Stimulated activated naive CD8-positive, alpha-beta T cell treated with anti-CD3 and anti-CD28 coated beads, Interleukin-15, Interleukin-2, amounts not matched to agents 100 ng/mL and 50 ng/mL, for 24 hours (primary cell): ENCODE data around the gene CBR4.
"Not testable (repeated sequence)": the region's sequence is repeated elsewhere in the genome, so short reads cannot be mapped to it uniquely, and the experiment has no call there.

Source experiments
- H3K27ac Mint-ChIP-seq: one replicate; pipeline ENCODE4 v1.8.0; 2021; ENCODE audit warnings: mild to moderate bottlenecking, mixed read lengths
- H3K27me3 Mint-ChIP-seq: one replicate; pipeline ENCODE4 v1.8.0; 2021; ENCODE audit warnings: mixed read lengths
- H3K36me3 Mint-ChIP-seq: one replicate; pipeline ENCODE4 v1.8.0; 2021; ENCODE audit warnings: low read depth, mixed read lengths
- H3K4me1 Mint-ChIP-seq: one replicate; pipeline ENCODE4 v1.8.0; 2021; ENCODE audit warnings: low read depth, mixed read lengths
- H3K4me3 Mint-ChIP-seq: one replicate; pipeline ENCODE4 v1.8.0; 2021; ENCODE audit warnings: mild to moderate bottlenecking, mixed read lengths
- H3K9me3 Mint-ChIP-seq: one replicate; pipeline ENCODE4 v1.8.0; 2021; ENCODE audit warnings: mixed read lengths

Gene CBR4

DNA sequence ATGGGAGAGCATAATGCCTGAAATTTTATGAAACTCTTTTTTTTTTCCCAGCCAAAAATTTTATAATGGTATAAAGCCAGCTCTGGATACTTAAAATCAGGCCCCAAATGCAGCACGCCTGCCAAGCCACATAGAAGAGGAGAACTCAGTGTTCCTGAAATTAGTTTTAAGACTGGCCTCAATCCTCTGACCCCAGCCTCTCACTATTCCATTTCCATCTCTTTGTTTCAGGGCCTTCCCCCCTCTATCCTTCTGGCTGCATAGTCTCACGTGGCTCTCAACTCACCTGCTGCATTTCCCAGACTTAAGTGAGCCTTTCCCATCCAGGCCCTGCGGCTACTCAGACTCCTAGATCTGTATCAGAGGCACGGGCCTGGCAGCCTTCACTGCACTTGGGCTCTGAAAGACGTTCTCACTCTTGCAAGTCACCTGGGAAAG, 5.2 kb upstream of the CBR4 start:
- Mint-ChIP-seq H3K36me3 (no peaks in the 10 kb centered on the region), H3K9me3 (no peaks in the 10 kb centered on the region), H3K27me3 (no peaks in the 10 kb centered on the region), H3K4me1 (peaks cover 17% of the 10 kb centered on the region), H3K27ac (no peak overlapping the region), H3K4me3 (no peak overlapping the region)

DNA sequence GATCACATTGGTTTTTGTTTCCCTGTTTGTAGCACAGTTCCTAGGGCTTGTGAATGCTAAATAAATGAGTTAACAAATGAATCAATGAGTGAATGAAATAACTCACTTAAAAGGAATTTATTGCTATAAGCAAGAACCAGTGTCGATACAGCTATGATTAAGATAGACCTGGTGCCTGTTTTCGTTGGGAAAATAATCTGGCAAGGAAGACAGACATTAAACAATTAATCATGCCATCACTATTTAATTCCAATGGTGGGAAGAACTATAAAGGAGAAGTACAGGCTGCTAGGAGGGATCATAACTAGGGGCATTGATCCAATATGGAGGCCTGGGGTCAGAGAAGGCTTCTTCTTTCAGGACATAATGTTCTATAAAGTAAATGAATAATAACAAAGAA, 4.5 kb upstream of the CBR4 start:
- no peaks in the 10 kb centered on the region for H3K27me3 Mint-ChIP-seq
- peaks cover 17% of the 10 kb centered on the region for H3K4me1 Mint-ChIP-seq
- H3K27ac Mint-ChIP-seq, result no peak overlapping the region
- no peaks in the 10 kb centered on the region for H3K9me3 Mint-ChIP-seq
- H3K4me3 Mint-ChIP-seq, result no peak overlapping the region
- H3K36me3 Mint-ChIP-seq, result no peaks in the 10 kb centered on the region

DNA sequence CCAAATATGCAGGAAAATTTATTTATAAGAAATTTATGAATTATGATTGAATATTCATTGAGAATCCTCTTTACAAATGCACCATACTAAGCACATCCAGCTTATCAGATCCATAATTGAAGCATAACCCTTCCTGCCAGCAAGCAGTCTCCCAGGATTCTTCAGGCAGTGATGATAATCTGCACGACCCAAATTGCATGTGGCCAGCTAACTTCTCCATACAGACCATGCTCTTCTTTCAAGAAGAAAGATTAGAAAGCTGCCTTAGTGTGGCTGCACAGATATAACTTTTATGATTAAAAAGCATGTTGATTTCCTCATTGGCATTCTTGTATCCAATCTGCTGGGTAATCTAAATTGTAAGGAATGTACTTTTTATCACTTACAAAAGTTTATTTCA, 3.3 kb upstream of the CBR4 start:
- peaks cover 26% of the 10 kb centered on the region for H3K4me1 Mint-ChIP-seq
- no peaks in the 10 kb centered on the region for H3K27me3 Mint-ChIP-seq
- no peaks in the 10 kb centered on the region for H3K9me3 Mint-ChIP-seq
- H3K36me3 Mint-ChIP-seq, result no peaks in the 10 kb centered on the region
- H3K27ac Mint-ChIP-seq, result no peak overlapping the region
- no peak overlapping the region for H3K4me3 Mint-ChIP-seq

DNA sequence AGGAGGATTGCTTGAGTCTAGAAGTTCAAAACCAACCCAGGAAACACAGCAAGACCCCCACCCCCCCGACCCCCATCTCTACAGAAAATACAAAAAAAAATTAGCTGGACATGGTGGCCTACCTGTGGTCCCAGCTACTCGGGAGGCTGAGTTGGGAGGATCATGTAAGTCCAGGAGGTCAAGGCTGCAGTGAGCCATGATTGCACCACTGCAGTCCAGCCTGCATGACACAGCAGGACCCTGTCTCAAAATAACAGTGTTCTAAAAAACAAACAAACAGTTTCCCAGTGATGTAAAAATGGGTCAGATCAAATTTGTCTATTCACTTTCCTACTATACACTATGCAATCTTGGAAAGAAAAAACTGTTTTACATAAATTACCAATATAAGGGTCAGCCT, 2.0 kb upstream of the CBR4 start:
- Mint-ChIP-seq H3K27me3 (no peaks in the 10 kb centered on the region), H3K4me3 (no peak overlapping the region), H3K36me3 (no peaks in the 10 kb centered on the region), H3K27ac (no peak overlapping the region), H3K4me1 (peaks cover 35% of the 10 kb centered on the region), H3K9me3 (no peaks in the 10 kb centered on the region)

DNA sequence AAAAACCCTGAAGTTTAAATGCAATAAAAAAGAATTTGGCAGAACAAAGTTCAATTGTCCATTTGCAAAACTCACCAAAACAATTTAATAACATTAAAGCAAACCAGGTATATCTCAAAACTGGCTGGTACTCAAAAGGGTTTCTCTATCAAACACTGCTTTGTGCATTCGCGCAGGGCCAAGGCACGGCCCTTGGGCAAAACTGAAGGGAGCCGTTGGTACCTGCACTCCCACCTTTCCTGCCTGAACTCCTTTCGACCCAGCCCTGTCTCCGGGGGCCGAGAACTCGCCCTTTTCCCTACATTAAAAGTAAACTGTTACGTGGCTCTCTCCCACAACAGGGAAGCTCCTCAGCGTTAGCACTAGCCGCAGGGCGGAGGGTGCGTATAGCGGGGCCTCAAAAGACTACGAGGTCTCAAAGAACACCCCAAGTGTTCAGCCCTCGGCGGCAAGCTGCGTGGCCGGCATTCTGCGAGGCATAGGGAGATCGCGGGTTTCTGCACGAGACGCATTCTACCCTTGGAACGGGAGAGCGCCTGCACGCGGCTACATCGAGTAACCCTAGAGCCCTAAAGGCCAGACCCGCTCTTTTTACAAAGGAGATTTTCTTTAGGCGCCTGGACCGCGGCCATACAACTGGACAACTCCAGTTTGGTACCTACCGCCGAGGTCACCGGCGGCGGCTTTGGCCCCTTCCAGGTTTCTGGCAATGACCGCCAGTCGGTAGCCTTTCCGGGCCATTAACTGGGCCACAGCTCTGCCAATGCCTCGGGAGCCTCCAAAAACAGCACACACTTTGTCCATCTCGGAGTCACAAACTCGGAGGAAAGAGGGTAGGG, 550 bp downstream of the CBR4 start:
- Mint-ChIP-seq H3K27me3 (no peaks in the 10 kb centered on the region), H3K9me3 (no peaks in the 10 kb centered on the region), H3K27ac (peak overlapping the region; percentile 88), H3K36me3 (peaks cover 10% of the 10 kb centered on the region), H3K4me3 (peak overlapping the region; percentile 90), H3K4me1 (peaks cover 34% of the 10 kb centered on the region)

DNA sequence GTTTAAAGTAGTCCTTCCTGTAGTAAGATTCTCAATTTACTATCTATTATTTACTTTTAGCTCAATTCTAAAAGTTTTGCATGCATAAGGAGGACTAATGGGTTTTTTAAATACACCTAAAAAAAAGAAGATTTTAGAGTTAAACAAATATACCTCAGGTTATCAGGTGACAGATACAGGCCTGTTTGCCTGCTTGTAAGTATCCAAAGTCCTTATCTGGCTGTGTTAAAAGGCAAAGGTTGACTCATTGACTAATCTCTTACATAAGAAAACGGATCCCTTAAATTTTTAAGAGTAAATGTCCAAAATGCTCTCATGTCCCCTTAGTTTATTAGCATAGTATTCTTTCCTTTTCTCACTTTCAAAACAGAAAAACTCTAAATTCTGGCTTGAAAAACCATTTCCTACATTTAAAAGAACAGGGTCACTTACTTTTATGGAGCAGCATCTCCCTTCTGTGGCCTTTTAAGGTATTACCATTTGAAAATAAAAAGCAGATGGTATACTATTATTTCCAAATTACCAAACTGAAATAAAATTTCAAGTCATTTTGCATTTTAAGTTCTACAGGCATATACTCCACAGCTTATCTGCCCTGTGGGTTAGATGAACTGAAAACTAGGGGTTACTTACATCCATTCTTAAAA, 4.5 kb downstream of the CBR4 start:
- Mint-ChIP-seq H3K36me3 (peaks cover 43% of the 10 kb centered on the region), H3K9me3 (no peaks in the 10 kb centered on the region), H3K27ac (no peak overlapping the region), H3K4me3 (no peak overlapping the region), H3K27me3 (no peaks in the 10 kb centered on the region), H3K4me1 (peaks cover 28% of the 10 kb centered on the region)

DNA sequence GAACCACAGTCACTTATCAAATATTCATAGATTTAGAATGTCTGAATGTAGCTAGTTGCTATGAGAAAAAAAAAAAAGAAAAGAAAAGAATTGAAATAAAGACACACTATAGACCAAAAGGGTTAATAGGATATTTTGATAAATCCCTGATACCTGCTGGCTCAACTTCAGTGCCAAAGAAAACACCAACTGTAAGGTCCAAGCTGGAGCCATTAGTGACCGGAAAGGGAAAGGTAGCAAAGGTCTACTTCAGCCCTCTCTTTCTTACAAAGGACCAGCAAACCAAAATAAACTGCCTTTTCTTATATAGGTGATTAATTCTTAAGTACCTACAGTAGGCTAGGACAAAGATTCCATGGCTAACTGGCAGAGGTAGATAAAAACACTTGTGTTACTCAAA, 9.7 kb downstream of the CBR4 start:
- Mint-ChIP-seq H3K4me1 (no peaks in the 10 kb centered on the region), H3K27me3 (no peaks in the 10 kb centered on the region), H3K36me3 (peaks cover 52% of the 10 kb centered on the region), H3K9me3 (no peaks in the 10 kb centered on the region), H3K4me3 (no peak overlapping the region), H3K27ac (no peak overlapping the region)

DNA sequence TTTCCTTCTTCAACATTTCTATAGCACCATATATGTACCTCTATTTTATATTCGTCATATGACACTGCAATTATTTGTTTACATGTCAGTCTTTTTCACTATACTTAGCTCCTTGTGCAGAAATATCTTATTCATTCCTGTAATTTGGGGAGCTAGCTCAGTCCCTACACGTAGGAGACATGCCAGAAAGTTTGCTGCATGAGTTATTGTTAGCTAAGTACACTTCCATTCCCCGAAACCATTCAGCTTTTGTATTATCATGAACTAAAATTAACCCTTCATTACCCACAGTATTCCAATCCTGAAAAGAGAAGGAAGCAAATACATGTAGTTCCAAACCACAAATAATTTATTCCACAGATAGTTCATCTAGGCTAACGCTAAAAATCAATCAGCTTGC, 10.2 kb downstream of the CBR4 start:
- no peaks in the 10 kb centered on the region for H3K27me3 Mint-ChIP-seq
- no peaks in the 10 kb centered on the region for H3K4me1 Mint-ChIP-seq
- H3K9me3 Mint-ChIP-seq, result no peaks in the 10 kb centered on the region
- H3K27ac Mint-ChIP-seq, result no peak overlapping the region
- H3K4me3 Mint-ChIP-seq, result no peak overlapping the region
- H3K36me3 Mint-ChIP-seq, result peaks cover 52% of the 10 kb centered on the region

DNA sequence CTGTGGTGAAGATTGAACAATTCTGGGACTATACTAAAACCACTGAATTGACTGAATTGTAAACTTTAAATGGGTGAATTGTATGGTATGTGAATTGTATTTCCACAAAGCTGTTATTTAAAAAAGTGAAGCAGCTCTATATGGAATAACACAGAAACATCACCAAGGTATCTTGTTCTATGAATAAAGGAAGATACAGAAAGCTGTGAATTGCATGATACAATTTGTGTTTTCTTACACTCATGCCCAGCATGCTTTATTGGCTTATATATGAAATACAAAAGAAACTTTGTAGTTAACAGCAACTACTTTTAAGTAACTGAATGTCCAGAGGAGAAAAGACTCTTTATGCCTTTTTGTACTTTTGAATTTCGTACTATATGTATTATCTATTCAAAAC, 11.5 kb downstream of the CBR4 start:
- H3K36me3 Mint-ChIP-seq, result peaks cover 44% of the 10 kb centered on the region
- no peak overlapping the region for H3K4me3 Mint-ChIP-seq
- H3K27ac Mint-ChIP-seq, result no peak overlapping the region
- no peaks in the 10 kb centered on the region for H3K27me3 Mint-ChIP-seq
- no peaks in the 10 kb centered on the region for H3K9me3 Mint-ChIP-seq
- no peaks in the 10 kb centered on the region for H3K4me1 Mint-ChIP-seq

DNA sequence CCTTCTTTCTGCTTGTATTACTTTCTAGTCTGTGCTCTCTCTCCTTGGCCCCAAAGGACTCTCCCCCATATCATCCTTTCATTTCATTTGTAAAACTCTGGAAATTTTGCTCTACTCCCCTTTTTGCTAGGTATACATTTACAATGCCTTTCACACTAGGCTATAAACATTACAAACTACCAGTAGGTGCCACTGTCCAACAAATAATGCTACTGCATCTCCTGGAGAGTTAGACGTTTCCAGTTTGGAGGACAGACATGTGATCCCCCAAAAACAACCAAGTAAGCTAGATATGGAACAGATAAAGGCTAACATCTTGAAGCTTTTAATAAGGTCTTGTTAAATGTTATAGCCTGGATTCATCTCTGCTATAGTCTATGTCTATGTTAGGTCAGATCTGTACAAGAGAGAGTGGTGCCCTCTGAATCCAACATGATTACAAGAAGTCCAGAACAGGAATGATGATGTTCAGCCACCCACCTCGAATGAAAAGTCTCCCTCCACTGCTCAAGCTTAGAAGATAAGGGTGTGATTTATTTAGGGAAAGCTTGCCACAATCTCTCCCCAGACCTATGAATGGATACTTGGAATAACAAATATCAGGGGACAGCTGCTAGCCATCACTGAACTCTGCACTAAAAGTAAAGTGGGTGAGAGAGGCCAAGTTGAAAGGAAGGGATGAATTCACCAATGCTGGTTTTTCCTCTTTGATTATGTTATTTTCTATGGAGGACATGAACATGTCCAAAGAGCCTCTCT, 14.3 kb downstream of the CBR4 start:
- H3K36me3 Mint-ChIP-seq, result peaks cover 24% of the 10 kb centered on the region
- H3K4me1 Mint-ChIP-seq, result no peaks in the 10 kb centered on the region
- no peaks in the 10 kb centered on the region for H3K27me3 Mint-ChIP-seq
- H3K9me3 Mint-ChIP-seq, result no peaks in the 10 kb centered on the region
- H3K27ac Mint-ChIP-seq, result no peak overlapping the region
- H3K4me3 Mint-ChIP-seq, result no peak overlapping the region

DNA sequence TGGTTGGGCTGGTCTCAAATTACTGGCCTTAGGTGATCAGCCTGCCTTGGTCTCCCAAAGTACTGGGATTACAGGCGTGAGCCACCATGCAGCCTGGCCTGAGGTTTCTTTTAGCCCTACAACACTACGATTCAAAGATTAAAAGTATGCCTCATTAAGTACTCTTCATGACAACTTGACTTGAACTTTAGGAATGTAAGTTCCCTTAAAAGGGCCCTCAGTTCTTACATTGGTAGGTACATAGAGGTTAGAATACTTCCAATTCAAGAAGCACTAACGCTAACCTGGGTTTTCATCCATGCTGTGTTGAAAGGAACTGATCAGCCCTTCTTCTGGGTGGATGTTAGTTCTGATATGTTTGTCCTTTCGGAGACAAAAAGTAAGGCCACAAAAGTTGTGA, 15.1 kb downstream of the CBR4 start:
- H3K36me3 Mint-ChIP-seq, result peaks cover 20% of the 10 kb centered on the region
- no peaks in the 10 kb centered on the region for H3K27me3 Mint-ChIP-seq
- no peak overlapping the region for H3K27ac Mint-ChIP-seq
- H3K9me3 Mint-ChIP-seq, result no peaks in the 10 kb centered on the region
- H3K4me3 Mint-ChIP-seq, result no peak overlapping the region
- no peaks in the 10 kb centered on the region for H3K4me1 Mint-ChIP-seq

DNA sequence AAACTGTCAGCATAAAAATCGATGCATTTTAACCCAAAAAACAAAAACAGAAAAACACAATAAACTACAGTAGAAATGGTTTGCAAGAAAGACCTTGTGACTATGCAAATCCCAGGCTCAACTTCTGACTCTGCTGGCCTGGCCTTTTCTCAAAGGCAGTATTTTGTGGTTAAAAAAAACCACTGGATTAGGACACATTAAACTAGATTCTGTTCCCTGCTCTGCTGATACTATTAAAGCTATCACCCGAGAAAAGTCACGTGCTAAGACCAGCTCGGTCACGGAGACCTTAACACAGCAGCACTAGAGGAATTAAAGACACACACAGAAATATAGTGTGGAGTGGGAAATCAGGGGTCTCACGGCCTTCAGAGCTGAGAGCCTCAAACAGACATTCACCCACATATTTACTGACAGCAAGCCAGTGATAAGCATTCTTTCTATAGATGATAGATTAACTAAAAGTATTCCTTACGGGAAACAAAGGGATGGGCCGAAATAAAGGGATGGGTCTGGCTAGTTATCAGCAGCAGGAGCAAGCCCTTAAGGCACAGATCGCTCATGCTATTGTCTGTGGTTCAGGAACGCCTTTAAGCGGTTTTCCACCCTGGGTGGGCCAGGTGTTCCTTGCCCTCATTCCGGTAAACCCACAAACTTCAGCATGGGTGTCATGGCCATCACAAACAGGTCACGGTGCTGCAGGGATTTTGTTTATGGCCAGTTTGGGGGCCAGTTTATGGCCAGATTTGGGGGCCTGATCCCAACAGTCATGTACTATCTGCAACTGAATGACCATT, 16.1 kb downstream of the CBR4 start:
- no peaks in the 10 kb centered on the region for H3K4me1 Mint-ChIP-seq
- H3K4me3 Mint-ChIP-seq, result no peak overlapping the region
- H3K27ac Mint-ChIP-seq, result no peak overlapping the region
- peaks cover 22% of the 10 kb centered on the region for H3K36me3 Mint-ChIP-seq
- no peaks in the 10 kb centered on the region for H3K9me3 Mint-ChIP-seq
- H3K27me3 Mint-ChIP-seq, result no peaks in the 10 kb centered on the region

DNA sequence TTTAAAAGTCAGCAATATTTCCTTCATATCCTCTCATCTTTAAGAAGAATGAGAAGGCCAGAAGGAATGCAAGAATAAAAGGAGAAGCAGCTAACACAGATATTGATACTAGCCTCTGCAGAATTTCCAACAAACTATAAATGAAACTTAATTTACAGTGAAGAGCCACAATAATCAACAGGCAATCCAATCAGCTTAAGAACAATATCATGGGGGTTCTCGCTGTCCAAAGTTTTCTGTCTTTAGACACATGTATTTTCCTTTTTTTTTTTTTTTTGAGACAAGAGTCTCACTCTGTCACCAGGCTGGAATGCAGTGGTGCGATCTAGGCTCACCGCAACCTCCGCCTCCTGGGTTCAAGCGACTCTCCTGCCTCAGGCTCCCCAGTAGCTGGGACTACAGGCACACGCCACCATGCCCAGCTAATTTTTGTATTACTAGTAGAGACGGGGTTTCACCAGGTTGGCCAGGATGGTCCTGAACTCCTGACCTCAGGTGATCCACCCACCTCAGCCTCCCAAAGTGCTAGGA, 17.0 kb downstream of the CBR4 start:
- H3K36me3 Mint-ChIP-seq, result peaks cover 15% of the 10 kb centered on the region
- not testable (repeated sequence) for H3K4me1 Mint-ChIP-seq, H3K27me3 Mint-ChIP-seq, H3K4me3 Mint-ChIP-seq, H3K9me3 Mint-ChIP-seq, H3K27ac Mint-ChIP-seq

DNA sequence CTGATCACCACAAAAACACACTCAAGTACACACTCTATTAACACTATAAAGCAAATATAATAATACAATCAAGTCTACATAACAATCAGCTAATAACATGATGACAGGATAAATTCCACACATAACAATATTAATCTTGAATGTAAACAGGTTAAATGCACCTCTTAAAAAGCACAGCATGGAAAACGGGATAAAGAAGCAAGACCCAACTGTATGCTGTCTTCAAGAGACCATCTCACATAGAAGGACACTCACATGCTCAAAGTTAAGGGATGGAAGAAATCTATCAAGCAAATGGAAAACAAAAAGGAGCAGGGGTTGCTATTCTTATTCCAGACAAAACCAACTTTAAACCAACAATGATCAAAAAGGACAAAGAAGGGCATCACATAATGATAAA, 28.1 kb downstream of the CBR4 start:
- H3K27me3 Mint-ChIP-seq, result no peaks in the 10 kb centered on the region
- peaks cover 30% of the 10 kb centered on the region for H3K9me3 Mint-ChIP-seq
- no peak overlapping the region for H3K27ac Mint-ChIP-seq
- H3K4me3 Mint-ChIP-seq, result no peak overlapping the region
- H3K36me3 Mint-ChIP-seq, result peaks cover 65% of the 10 kb centered on the region
- H3K4me1 Mint-ChIP-seq, result no peaks in the 10 kb centered on the region
